Placental pericyte (primary cell): ENCODE data around the gene TCEAL9. TPM values are rescaled to one million over a fixed set of nuclear protein-coding genes. Genes with fewer than 3 reads are reported as not detected.

Source experiments
- small RNA-seq: library from RNA; depleted of rRNA; stranded (forward); fragments of <200 nt; gene quantifications from one replicate; pipeline ENCODE3, GENCODE V24; 2012; ENCODE audit warnings: low replicate concordance
- total RNA-seq: library from RNA; depleted of rRNA; stranded (reverse); fragments of >200 nt; gene quantifications from 2 replicates; pipeline ENCODE4 v1.2.3, GENCODE V29; 2012

Gene TCEAL9
- total RNA-seq = 59.6 and 132 TPM in 2 replicates

GRCh38 chrX:103356130-103356798, at the start of gene TCEAL9:
TSS of gene TCEAL9 (plus strand) at chrX:103356506. CDS start at chrX:103357685, 1,179 bp downstream.

GRCh38 chrX:103310555-103311398, 45.5 kb upstream of the TCEAL9 start, which contains the start of gene BEX2:
TSS of gene BEX2 (minus strand) at chrX:103310990. CDS start at chrX:103309976, 1,014 bp downstream.

GRCh38 chrX:103329991-103330390, 26.3 kb upstream of the TCEAL9 start, which contains the start of gene TCEAL7:
TSS of gene TCEAL7 (plus strand) at chrX:103330239. CDS start at chrX:103331404, 1,165 bp downstream.

GRCh38 chrX:103376118-103376978, 20.0 kb downstream of the TCEAL9 start, which contains the start of gene BEX3:
TSS of gene BEX3 (plus strand) at chrX:103376538. CDS start at chrX:103377522, 984 bp downstream.

Small RNA genes within 50 kb of the gene (small RNA-seq; reads per million reads assigned to genes)
- not detected for gene Z92846.1

Other genes starting within 250 kb of the TCEAL9 start
- 3.6 and 16.6 TPM in 2 replicates for gene BEX4, start 141.4 kb upstream of the TCEAL9 start, total RNA-seq
- 69.9 and 80.1 TPM in 2 replicates for gene TCEAL8, start 101.4 kb upstream of the TCEAL9 start, total RNA-seq
- gene TCEAL5, start 79.8 kb upstream of the TCEAL9 start, total RNA-seq = not detected in 2 replicates
- 2.6 TPM in 1 of 2 replicates, not detected in the other for gene BEX2, start 45.5 kb upstream of the TCEAL9 start, total RNA-seq
- gene TCEAL7, start 26.3 kb upstream of the TCEAL9 start, total RNA-seq = 0.44 and 11.7 TPM in 2 replicates
- 115 and 215 TPM in 2 replicates for gene BEX3, start 20.0 kb downstream of the TCEAL9 start, total RNA-seq
- under 0.01 TPM in 1 of 2 replicates, not detected in the other for gene RAB40A, start 163.0 kb downstream of the TCEAL9 start, total RNA-seq
- gene TCEAL4, start 229.0 kb downstream of the TCEAL9 start, total RNA-seq = 12.5 and 31.7 TPM in 2 replicates